SJCRH30 (cell line): ENCODE data around the gene ACACB. TPM values are rescaled to one million over a fixed set of nuclear protein-coding genes. Genes with fewer than 3 reads are reported as not detected.

Source experiments
- DNase-seq, 2 experiments: peaks; one replicate each; pipeline ENCODE4 v3.0.0-alpha.2; 2015 to 2020
- H3K27ac ChIP-seq: fragments of 250-450 bp; sonication (Bioruptor Pico); 2 replicates; pipeline ENCODE4 v1.5.1; 2020; ENCODE audit warnings: mild to moderate bottlenecking, moderate library complexity
- H3K27me3 ChIP-seq: fragments of 250-450 bp; sonication (Bioruptor Pico); 2 replicates; pipeline ENCODE4 v1.5.1; 2020; ENCODE audit warnings: mild to moderate bottlenecking, moderate library complexity
- H3K36me3 ChIP-seq: fragments of 250-450 bp; sonication (Bioruptor Pico); 2 replicates; pipeline ENCODE4 v1.5.1; 2020; ENCODE audit warnings: mild to moderate bottlenecking, moderate library complexity
- H3K4me1 ChIP-seq: fragments of 250-450 bp; sonication (Bioruptor Pico); 2 replicates; pipeline ENCODE4 v1.5.1; 2020; ENCODE audit warnings: mild to moderate bottlenecking, moderate library complexity
- H3K4me3 ChIP-seq: fragments of 250-450 bp; sonication (Bioruptor Pico); 2 replicates; pipeline ENCODE4 v1.5.1; 2020; ENCODE audit warnings: mild to moderate bottlenecking, moderate library complexity
- H3K9me3 ChIP-seq: fragments of 250-450 bp; sonication (Bioruptor Pico); replicated peaks from 2 replicates; pipeline ENCODE4 v1.5.1; 2020; ENCODE audit warnings: mild to moderate bottlenecking, moderate library complexity
- total RNA-seq: library from RNA; depleted of rRNA; stranded (reverse); fragments of >200 nt; shearing (Covaris generic); gene quantifications from 2 replicates; pipeline ENCODE4 v1.2.3, GENCODE V29; 2014

ACACB gene
- total RNA-seq, 1 experiment from 2014 or later: 3.3 TPM

DNA sequence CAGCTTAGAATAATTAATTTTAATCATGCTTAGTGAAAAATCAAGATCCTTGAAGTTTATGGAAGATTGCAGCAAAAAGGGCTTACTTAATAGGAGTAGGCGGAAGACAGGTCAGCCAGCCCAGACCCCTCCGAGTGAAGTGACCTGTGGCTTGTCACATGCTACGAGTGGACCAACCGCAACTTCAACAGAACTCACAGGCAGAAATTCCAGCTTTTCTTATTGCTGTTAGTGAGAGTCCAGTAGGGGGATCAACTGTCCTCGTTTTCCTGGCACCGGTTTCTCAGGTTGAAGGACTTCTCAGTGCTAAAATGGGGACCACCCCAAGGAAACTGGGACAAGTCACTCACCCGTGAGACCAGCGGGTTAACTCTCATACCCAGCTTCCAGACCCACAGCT, 72.9 kb downstream of the ACACB start:
- no peak overlapping the region for H3K4me3 ChIP-seq
- H3K27me3 ChIP-seq: no peaks in the 10 kb centered on the region
- no peak overlapping the region for H3K27ac ChIP-seq
- H3K9me3 ChIP-seq: no peaks in the 10 kb centered on the region
- H3K4me1 ChIP-seq: no peaks in the 10 kb centered on the region
- DNase-seq: no peak
- H3K36me3 ChIP-seq: no peaks in the 10 kb centered on the region

DNA sequence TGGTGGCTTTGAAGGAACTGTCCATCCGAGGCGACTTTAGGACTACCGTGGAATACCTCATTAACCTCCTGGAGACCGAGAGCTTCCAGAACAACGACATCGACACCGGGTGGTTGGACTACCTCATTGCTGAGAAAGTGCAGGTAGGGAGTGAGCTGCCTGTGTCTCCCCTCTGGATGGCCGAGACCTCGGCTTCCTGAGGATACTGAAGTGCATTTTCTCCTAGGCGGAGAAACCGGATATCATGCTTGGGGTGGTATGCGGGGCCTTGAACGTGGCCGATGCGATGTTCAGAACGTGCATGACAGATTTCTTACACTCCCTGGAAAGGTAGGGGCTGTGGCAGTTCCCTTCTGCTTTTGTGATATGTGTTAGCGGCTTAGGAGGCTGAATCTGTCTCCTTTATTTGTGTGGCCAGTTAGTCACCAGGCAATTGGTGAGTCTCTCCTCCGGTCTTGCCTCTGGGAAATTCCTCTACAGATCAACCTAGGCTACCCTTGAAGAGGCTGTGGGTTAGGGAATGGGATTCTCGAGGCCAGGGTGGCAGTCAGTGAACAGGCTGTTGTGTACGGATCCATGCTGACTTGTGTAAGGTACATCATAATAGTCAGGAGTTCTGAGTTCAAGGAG, 75.3 kb downstream of the ACACB start:
- Histone ChIP-seq H3K9me3 (no peaks in the 10 kb centered on the region), H3K27me3 (no peaks in the 10 kb centered on the region), H3K4me3 (no peak overlapping the region), H3K27ac (no peak overlapping the region), H3K4me1 (no peaks in the 10 kb centered on the region), H3K36me3 (no peaks in the 10 kb centered on the region)
- DNase-seq: no peak

DNA sequence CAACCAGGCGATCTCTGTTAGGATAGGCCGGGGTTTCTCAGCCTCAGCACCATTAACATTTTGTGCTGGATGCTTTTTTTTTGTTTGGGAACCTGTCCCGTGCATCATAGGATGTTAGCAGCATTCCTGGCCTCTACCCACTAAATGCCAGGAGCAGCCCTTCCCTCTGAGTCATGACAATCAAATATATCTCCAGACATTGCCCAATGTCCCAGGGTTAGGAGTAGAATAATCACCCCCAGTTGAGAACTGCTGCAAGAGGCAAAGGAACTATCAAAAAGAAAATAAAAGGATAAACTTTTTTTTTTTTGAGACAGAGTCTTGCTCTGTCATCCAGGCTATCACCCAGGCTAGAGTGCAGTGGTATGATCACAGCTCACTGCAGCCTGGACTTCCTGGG, 76.0 kb downstream of the ACACB start:
- DNase-seq: no peak
- no peak overlapping the region for H3K27ac ChIP-seq
- no peak overlapping the region for H3K4me3 ChIP-seq
- H3K36me3 ChIP-seq: no peaks in the 10 kb centered on the region
- no peaks in the 10 kb centered on the region for H3K4me1 ChIP-seq
- no peaks in the 10 kb centered on the region for H3K27me3 ChIP-seq
- H3K9me3 ChIP-seq: no peaks in the 10 kb centered on the region

DNA sequence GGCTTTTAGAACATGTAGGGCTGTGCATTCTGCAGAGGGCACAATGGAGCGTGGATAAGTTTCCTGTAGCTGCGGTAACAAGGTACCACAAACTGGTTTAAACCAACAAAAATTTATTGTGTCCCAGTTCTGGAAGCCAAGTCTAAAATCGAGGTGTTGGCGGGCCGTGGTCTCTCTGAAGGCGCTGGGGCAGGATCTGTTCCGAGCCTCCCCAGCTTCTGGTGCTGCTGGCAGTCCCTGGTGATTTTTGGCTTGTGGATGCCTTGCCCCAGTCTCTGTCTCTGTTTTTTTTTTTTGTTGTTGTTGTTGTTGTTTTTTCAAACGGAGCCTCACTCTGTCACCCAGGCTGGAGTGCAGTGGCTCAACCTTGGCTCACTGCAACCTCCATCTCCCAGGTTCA, 77.5 kb downstream of the ACACB start:
- H3K9me3 ChIP-seq: no peaks in the 10 kb centered on the region
- H3K4me3 ChIP-seq: no peak overlapping the region
- no peaks in the 10 kb centered on the region for H3K36me3 ChIP-seq
- no peaks in the 10 kb centered on the region for H3K4me1 ChIP-seq
- H3K27me3 ChIP-seq: no peaks in the 10 kb centered on the region
- DNase-seq: no peak
- H3K27ac ChIP-seq: no peak overlapping the region

DNA sequence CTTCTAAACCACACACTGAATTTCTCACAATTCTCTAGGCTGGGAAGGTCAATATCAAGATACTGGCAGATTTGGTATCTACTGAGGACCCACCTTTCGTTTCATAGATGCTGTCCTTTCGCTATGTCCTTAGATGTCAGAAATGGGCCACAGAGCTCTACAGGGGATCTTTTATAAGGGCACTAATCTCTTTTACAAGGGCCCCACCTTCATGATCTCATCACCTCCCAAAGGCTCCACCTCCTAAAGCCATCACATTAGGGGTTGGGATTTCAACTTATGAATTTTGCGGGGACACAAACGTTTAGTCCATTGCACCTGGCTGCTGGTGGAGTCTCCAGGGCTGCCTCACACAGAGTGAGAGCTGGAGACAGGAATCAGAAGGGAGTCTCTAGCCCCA, 79.9 kb downstream of the ACACB start:
- no peaks in the 10 kb centered on the region for H3K36me3 ChIP-seq
- no peaks in the 10 kb centered on the region for H3K27me3 ChIP-seq
- H3K4me3 ChIP-seq: no peak overlapping the region
- no peaks in the 10 kb centered on the region for H3K4me1 ChIP-seq
- H3K27ac ChIP-seq: no peak overlapping the region
- H3K9me3 ChIP-seq: no peaks in the 10 kb centered on the region
- DNase-seq: no peak

DNA sequence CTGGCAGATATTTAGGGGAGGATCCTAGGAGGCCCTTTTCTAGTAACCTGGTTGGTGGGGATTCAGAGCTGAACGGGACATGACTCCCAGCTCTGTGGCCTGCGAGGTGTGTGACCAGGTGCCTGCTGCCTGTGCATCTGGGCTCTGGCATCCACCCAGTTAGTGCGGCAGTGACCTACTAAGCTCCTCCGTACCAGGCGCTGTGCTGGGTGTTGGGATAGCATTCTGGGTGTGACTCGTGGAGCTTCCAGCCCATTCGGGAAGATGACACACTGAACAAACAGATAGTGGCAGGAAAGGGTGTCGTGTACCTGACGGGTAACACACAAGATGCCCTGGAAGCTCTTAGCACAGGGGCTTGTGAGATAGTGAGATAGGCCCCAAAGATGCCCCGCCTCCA, 80.9 kb downstream of the ACACB start:
- no peak for DNase-seq
- Histone ChIP-seq H3K27ac (no peak overlapping the region), H3K36me3 (no peaks in the 10 kb centered on the region), H3K27me3 (no peaks in the 10 kb centered on the region), H3K4me1 (no peaks in the 10 kb centered on the region), H3K4me3 (no peak overlapping the region), H3K9me3 (no peaks in the 10 kb centered on the region)

DNA sequence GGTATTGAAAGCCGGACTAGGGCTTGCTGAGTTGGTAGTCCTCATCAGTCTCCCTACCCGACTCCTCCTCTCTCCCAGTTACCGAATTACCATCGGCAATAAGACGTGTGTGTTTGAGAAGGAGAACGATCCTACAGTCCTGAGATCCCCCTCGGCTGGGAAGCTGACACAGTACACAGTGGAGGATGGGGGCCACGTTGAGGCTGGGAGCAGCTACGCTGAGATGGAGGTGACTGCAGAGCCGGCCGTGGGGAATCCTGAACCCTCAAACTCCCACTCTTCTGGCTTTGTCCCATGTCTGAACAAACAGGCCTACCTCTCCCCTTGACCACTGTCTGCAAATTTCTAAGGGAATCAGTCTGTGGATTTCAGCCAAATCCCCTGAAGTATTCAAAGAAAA, 82.9 kb downstream of the ACACB start:
- H3K9me3 ChIP-seq: no peaks in the 10 kb centered on the region
- no peaks in the 10 kb centered on the region for H3K36me3 ChIP-seq

DNA sequence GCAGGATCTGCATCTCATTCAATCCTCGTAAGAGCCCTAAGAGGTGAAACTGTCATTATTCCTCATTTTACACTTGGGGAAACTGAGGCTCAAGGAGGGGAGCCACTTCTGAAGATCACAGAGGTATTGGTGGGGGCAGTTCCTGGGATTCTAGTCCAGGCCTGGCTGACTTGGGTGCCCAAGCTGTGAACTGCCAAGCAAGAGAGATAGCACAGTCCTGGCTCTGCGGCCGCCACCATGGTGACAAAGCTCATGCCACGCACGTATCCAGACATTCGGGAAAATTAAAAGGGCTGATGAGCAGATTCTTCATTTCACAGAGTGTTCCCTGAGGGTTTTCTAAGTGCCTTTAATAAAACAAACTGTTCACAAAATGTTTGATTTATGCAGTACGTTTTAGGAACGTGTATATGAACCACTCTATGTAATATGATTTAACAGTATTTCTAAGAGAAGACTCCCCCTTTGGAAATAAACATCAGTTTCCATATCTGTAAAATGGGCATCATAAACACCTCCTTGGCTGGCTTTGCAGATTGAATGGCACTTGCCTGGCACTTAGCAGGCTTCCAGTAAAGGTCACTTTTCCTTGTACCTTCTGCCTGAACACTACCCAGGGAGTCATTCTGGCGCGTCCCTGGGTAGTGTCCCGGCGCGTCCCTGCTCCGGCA, 84.6 kb downstream of the ACACB start:
- no peak overlapping the region for H3K4me3 ChIP-seq
- H3K36me3 ChIP-seq: no peaks in the 10 kb centered on the region
- H3K27ac ChIP-seq: no peak overlapping the region
- no peaks in the 10 kb centered on the region for H3K27me3 ChIP-seq
- H3K4me1 ChIP-seq: no peaks in the 10 kb centered on the region
- no peaks in the 10 kb centered on the region for H3K9me3 ChIP-seq
- DNase-seq: no peak

More for the DNA sequence above, 82.9 kb downstream of the ACACB start:
- H3K4me3 ChIP-seq: no peak overlapping the region
- DNase-seq: no peak
- H3K27me3 ChIP-seq: no peaks in the 10 kb centered on the region
- H3K4me1 ChIP-seq: no peaks in the 10 kb centered on the region
- no peak overlapping the region for H3K27ac ChIP-seq

DNA sequence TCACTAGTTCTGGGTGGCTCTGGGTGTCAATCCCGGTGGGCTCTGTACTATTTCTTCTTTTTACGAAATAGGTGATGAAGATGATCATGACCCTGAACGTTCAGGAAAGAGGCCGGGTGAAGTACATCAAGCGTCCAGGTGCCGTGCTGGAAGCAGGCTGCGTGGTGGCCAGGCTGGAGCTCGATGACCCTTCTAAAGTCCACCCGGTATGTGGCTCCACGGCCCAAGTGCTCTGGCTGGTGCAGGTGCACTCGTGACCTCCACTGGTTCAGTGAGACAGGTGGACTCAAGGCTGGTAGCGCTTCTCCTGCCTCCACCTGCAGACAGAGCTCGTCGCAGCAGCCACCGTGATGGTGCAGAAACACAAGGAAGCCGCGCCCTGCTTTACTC, 85.1 kb downstream of the ACACB start:
- Histone ChIP-seq H3K36me3 (no peaks in the 10 kb centered on the region), H3K27ac (no peak overlapping the region), H3K4me1 (no peaks in the 10 kb centered on the region), H3K27me3 (no peaks in the 10 kb centered on the region), H3K9me3 (no peaks in the 10 kb centered on the region), H3K4me3 (no peak overlapping the region)
- no peak for DNase-seq

DNA sequence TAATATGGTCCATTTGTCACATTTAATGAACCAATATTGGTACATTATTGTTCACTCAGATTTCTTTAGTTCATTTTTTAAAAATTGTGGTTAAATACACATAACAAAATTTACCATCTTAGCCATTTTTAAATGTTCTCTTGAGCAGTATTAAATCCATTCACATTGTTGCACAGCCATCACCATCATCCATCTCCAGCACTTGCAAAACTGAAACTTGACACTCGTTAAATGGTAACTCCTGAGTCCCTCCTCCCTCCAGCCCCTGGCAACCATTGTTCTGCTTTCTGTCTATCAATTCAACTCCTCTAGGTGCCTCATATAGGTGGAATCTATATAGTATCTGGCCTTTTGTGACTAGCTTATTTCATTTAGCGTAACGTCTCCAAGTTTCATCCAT, 86.4 kb downstream of the ACACB start:
- Histone ChIP-seq H3K27me3 (no peaks in the 10 kb centered on the region), H3K9me3 (no peaks in the 10 kb centered on the region), H3K4me3 (no peak overlapping the region), H3K4me1 (no peaks in the 10 kb centered on the region), H3K36me3 (no peaks in the 10 kb centered on the region), H3K27ac (no peak overlapping the region)
- no peak for DNase-seq

DNA sequence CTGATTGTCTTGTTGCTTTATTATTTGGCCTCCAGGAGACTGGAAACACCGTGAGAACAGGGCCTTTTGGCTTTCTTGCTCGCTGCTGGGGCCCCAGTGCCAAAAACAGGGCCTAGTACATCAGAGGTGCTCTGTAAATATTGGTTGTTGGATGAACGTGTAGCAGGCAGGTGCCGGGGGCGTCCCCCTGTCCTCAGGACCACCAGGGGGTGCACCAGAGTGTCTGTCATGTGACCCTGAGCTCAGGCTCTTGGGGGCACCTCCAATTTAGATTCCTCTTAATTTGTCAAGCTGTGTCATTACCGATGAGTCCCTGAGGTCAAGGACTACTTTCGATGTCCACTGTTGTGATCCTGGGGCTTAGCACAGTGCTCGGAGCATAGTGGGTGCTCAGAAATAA, 87.1 kb downstream of the ACACB start:
- H3K27ac ChIP-seq: no peak overlapping the region
- H3K36me3 ChIP-seq: no peaks in the 10 kb centered on the region
- H3K9me3 ChIP-seq: no peaks in the 10 kb centered on the region

DNA sequence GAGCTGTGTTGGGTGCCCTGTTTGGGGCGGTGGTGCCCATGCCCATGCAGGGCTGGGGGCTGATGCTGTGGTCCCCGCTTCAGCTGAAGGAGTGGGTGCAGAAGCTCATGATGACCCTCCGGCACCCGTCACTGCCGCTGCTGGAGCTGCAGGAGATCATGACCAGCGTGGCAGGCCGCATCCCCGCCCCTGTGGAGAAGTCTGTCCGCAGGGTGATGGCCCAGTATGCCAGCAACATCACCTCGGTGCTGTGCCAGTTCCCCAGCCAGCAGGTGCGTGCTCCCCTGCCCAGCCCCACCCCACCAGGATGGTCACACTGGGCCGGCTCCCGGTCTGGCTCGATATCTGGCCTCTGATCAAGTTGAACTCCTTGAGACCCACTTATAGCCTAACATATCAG, 92.7 kb downstream of the ACACB start:
- no peaks in the 10 kb centered on the region for H3K36me3 ChIP-seq
- H3K27me3 ChIP-seq: no peaks in the 10 kb centered on the region
- no peaks in the 10 kb centered on the region for H3K9me3 ChIP-seq
- DNase-seq: no peak
- H3K27ac ChIP-seq: no peak overlapping the region
- no peaks in the 10 kb centered on the region for H3K4me1 ChIP-seq
- no peak overlapping the region for H3K4me3 ChIP-seq

More for the DNA sequence above, 87.1 kb downstream of the ACACB start:
- no peak for DNase-seq
- Histone ChIP-seq H3K4me3 (no peak overlapping the region), H3K4me1 (no peaks in the 10 kb centered on the region), H3K27me3 (no peaks in the 10 kb centered on the region)

DNA sequence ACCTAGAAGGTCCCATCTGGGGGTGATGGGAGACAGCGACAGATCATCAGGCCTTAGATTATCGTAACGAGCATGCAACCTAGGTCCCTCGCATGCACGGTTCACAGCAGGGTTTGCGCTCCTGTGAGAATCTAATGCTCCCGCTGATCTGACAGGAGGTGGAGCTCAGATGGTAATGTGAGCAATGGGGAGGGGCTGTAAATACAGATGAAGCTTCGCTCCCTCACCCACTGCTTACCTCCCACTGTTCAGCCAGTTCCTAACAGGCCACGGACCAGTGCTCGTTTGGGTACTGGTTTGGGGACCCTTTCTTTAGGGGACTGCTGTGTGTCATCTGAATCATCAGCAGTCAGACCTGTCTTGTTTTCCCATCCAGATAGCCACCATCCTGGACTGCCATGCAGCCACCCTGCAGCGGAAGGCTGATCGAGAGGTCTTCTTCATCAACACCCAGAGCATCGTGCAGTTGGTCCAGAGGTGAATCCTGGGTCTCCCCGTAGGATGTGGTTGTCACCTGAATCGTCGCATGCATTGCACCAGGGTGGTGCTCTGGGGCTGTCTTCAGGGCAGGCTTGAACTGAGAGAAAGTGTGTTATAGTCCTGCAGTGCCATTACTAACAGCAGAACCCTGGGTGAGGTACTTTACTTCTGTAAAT, 96.2 kb downstream of the ACACB start:
- H3K4me1 ChIP-seq: no peaks in the 10 kb centered on the region
- H3K36me3 ChIP-seq: no peaks in the 10 kb centered on the region
- no peak overlapping the region for H3K4me3 ChIP-seq
- H3K27me3 ChIP-seq: no peaks in the 10 kb centered on the region
- no peaks in the 10 kb centered on the region for H3K9me3 ChIP-seq
- no peak overlapping the region for H3K27ac ChIP-seq
- DNase-seq: no peak

DNA sequence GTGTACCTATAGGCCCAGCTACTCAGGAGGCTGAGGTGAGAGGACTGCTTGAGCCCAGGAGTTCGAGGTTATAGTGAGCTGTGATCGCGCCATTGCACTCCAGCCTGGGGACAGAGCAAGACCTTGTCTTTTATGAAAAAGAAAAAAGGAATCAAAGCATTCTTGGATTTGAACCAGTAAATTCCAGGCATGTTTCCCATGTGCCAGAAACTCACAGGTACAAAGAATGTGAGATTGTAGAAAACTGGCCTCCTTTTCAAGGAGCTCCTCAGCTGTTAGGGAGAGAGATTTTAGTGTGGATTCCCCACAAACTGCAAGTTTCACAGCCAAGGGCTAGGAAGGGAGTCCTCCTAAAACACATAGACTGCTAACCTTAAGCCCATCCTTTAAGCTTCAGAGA, 97.7 kb downstream of the ACACB start:
- Histone ChIP-seq H3K9me3 (no peaks in the 10 kb centered on the region), H3K4me3 (no peak overlapping the region), H3K36me3 (no peaks in the 10 kb centered on the region), H3K27me3 (no peaks in the 10 kb centered on the region), H3K4me1 (no peaks in the 10 kb centered on the region), H3K27ac (no peak overlapping the region)
- no peak for DNase-seq

DNA sequence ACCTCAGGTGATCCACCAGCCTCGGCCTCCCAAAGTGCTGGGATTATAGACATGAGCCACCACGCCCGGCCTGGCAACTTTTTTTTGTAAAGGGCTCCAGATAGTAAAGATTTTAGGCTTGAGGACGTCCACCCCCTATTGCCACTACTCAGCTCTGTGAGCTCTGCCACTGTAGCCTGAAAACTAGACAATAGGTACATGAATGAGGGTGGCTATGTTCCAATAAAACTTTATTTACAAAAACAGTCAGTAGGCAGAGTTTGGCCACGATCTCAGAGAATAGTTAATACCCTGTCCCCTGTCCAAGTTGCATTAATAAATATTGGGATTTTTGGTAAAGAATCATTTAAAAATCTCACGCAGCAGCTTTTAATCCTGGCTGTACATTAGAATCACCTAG, 102.6 kb downstream of the ACACB start:
- DNase-seq: no peak
- Histone ChIP-seq H3K27me3 (no peaks in the 10 kb centered on the region), H3K4me3 (no peak overlapping the region), H3K27ac (no peak overlapping the region), H3K9me3 (no peaks in the 10 kb centered on the region), H3K36me3 (no peaks in the 10 kb centered on the region), H3K4me1 (no peaks in the 10 kb centered on the region)

DNA sequence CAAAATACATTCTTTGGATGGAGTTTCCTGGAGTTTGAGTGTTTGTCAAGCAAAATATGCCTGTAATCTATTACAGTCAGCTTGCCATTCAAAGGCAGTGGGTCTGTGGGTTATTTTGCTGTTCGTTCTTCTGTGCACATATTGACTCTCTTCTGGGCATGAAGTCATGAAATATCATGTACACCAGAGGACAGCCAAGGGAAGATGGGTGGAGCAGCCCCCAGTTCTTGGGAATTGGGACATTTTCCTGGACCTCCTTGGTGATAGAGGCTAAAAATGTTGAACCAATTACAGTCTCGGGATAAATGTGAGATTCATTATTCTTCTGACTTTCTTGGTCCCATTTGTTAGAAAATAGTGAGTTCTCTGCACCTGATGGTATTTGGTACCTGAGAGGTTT, 103.6 kb downstream of the ACACB start:
- Histone ChIP-seq H3K27ac (no peak overlapping the region), H3K9me3 (no peaks in the 10 kb centered on the region), H3K36me3 (no peaks in the 10 kb centered on the region), H3K4me1 (no peaks in the 10 kb centered on the region), H3K4me3 (no peak overlapping the region), H3K27me3 (no peaks in the 10 kb centered on the region)
- DNase-seq: no peak
